Cardiac muscle cell (in vitro differentiated cells and primary cell): ENCODE data around the gene RFTN1. TPM values are rescaled to one million over a fixed set of nuclear protein-coding genes. Genes with fewer than 3 reads are reported as not detected.
A peak's percentile ranks its signal among the peaks of the same experiment; 100 is the strongest.

Experiments used
- DNase-seq, 2 donors: peaks; one replicate each; pipeline versions ENCODE4 v3.0.0 to v3.0.0-alpha.2; 2010 to 2017; ENCODE audit warnings: low read depth in 1 of 2, low spot score in 1 of 2
- H3K27ac ChIP-seq: fragments of 200-600 bp; sonication (generic); 2 replicates; pipeline ENCODE4 v1.5.1; 2016
- H3K27me3 ChIP-seq: fragments of 200-600 bp; sonication (generic); 2 replicates; pipeline ENCODE4 v1.6.0; 2016; ENCODE audit warnings: control low read depth
- H3K36me3 ChIP-seq: fragments of 200-600 bp; sonication (generic); 2 replicates; pipeline ENCODE4 v1.5.1; 2016; ENCODE audit warnings: control low read depth
- H3K4me1 ChIP-seq: fragments of 200-600 bp; sonication (generic); 2 replicates; pipeline ENCODE4 v1.8.1; 2017; ENCODE audit warnings: low read depth, mild to moderate bottlenecking, mixed run types
- H3K4me3 ChIP-seq: fragments of 200-600 bp; sonication (generic); 2 replicates; pipeline ENCODE4 v1.5.1; 2016; ENCODE audit warnings: mild to moderate bottlenecking
- H3K9me3 ChIP-seq: fragments of 200-600 bp; sonication (generic); 2 replicates; pipeline ENCODE4 v1.5.1; 2017; ENCODE audit warnings: low read depth, mild to moderate bottlenecking, control low read depth
- CTCF ChIP-seq: IDR thresholded peaks from 2 replicates; pipeline ENCODE4 v1.5.1; 2012; ENCODE audit warnings: low read depth, mild to moderate bottlenecking, low read length
- polyA plus RNA-seq: library from polyadenylated mRNA; unstranded; fragments of >200 nt; fragmentation: Nextera tagmentation; extraction: Ambion mirVana; gene quantifications from 2 replicates; pipeline ENCODE4 v1.2.1, GENCODE V29; 2016
- total RNA-seq: library from RNA; depleted of rRNA; stranded (reverse); fragments of >200 nt; gene quantifications from 2 replicates; pipeline ENCODE4 v1.2.3, GENCODE V29; 2016

RFTN1 gene
- total and polyA plus RNA-seq, 2 experiments from 2014 or later = 30.6 to 42.4 TPM

GRCh38 chr3:16476636-16477035, 36.9 kb downstream of the RFTN1 start:
- H3K36me3 ChIP-seq = no peaks in the 10 kb centered on the region
- peaks cover 21% of the 10 kb centered on the region for H3K4me1 ChIP-seq
- no peaks in the 10 kb centered on the region for H3K9me3 ChIP-seq
- H3K27me3 ChIP-seq = no peaks in the 10 kb centered on the region
- no peak for TF ChIP-seq CTCF
- DNase-seq = peak in 1 of 2 donors; percentile 91
- H3K27ac ChIP-seq = no peak overlapping the region
- no peak overlapping the region for H3K4me3 ChIP-seq

- Histone ChIP-seq H3K36me3 (no peaks in the 10 kb centered on the region), H3K4me1 (peaks cover 14% of the 10 kb centered on the region), H3K27me3 (no peaks in the 10 kb centered on the region), H3K9me3 (no peaks in the 10 kb centered on the region), H3K27ac (no peak overlapping the region), H3K4me3 (no peak overlapping the region)
- TF ChIP-seq CTCF = no peak
- no peak for DNase-seq
Observed at GRCh38 chr3:16475766-16476165, 37.7 kb downstream of the RFTN1 start.

GRCh38 chr3:16474920-16475319, 38.6 kb downstream of the RFTN1 start:
- Histone ChIP-seq H3K4me3 (no peak overlapping the region), H3K9me3 (no peaks in the 10 kb centered on the region), H3K27me3 (no peaks in the 10 kb centered on the region), H3K4me1 (peaks cover 14% of the 10 kb centered on the region), H3K36me3 (no peaks in the 10 kb centered on the region), H3K27ac (peak overlapping the region; percentile 77)
- DNase-seq = peak in 1 of 2 donors; percentile 26
- TF ChIP-seq CTCF = no peak

GRCh38 chr3:16474216-16474615, 39.3 kb downstream of the RFTN1 start:
- DNase-seq = peak; percentile 35 to 46
- no peaks in the 10 kb centered on the region for H3K36me3 ChIP-seq
- TF ChIP-seq CTCF = no peak
- peaks cover 17% of the 10 kb centered on the region for H3K4me1 ChIP-seq
- no peaks in the 10 kb centered on the region for H3K9me3 ChIP-seq
- H3K4me3 ChIP-seq = no peak overlapping the region
- H3K27me3 ChIP-seq = no peaks in the 10 kb centered on the region
- peak overlapping the region; percentile 77 for H3K27ac ChIP-seq

GRCh38 chr3:16472593-16472992, 40.9 kb downstream of the RFTN1 start:
- H3K36me3 ChIP-seq = no peaks in the 10 kb centered on the region
- DNase-seq = no peak
- H3K4me3 ChIP-seq = no peak overlapping the region
- no peak overlapping the region for H3K27ac ChIP-seq
- no peak for TF ChIP-seq CTCF
- no peaks in the 10 kb centered on the region for H3K27me3 ChIP-seq
- H3K4me1 ChIP-seq = peaks cover 34% of the 10 kb centered on the region
- no peaks in the 10 kb centered on the region for H3K9me3 ChIP-seq

GRCh38 chr3:16471897-16472296, 41.6 kb downstream of the RFTN1 start:
- peaks cover 41% of the 10 kb centered on the region for H3K4me1 ChIP-seq
- H3K4me3 ChIP-seq = no peak overlapping the region
- no peak overlapping the region for H3K27ac ChIP-seq
- H3K27me3 ChIP-seq = no peaks in the 10 kb centered on the region
- no peaks in the 10 kb centered on the region for H3K36me3 ChIP-seq
- no peaks in the 10 kb centered on the region for H3K9me3 ChIP-seq
- no peak for TF ChIP-seq CTCF
- no peak for DNase-seq
